HCT116 (cell line): ENCODE results near the gene IL22RA1. TPM values are rescaled to one million over a fixed set of nuclear protein-coding genes. Genes with fewer than 3 reads are reported as not detected.

ENCODE experiments used
- ATAC-seq: fragments of 200-7000 bp; cut with Tn5 transposase; 2 replicates; pipeline ENCODE4 v1.9.1; 2020; ENCODE audit warnings: mild to moderate bottlenecking, moderate library complexity
- BruUV-seq: library from RNA; stranded (reverse); fragments of 400-500 nt; replicated peaks from 2 replicates; lab custom pipeline; 2021; lab: Mats Ljungman, UMichigan
- CTCF ChIA-PET: fragments of 300-600 bp; sonication (Branson Sonifier 250); formaldehyde crosslinking; loops from one replicate; lab custom pipeline; 2021; ENCODE audit warnings: antibody characterized with exemption; lab: Charles Lee
- POLR2A ChIA-PET: fragments of 300-600, 350-600 bp; sonication (Branson Sonifier 250); formaldehyde crosslinking; loops from one replicate; lab custom pipeline; 2021; ENCODE audit warnings: antibody characterized with exemption; lab: Charles Lee
- RAD21 ChIA-PET, 2 experiments: fragments of 300-600 bp; sonication (Branson Sonifier 250); formaldehyde crosslinking; loops; one replicate each; lab custom pipeline; 2023; ENCODE audit warnings: low total read pairs in 2 of 2; ENCODE audit not compliant: uncharacterized antibody in 2 of 2, unreplicated experiment in 2 of 2, low non-redundant PET in 1 of 2; lab: Charles Lee
- DNase-seq: peaks from one replicate; pipeline ENCODE4 v3.0.0-alpha.2; 2010; ENCODE audit warnings: low read depth, low spot score
- H2AFZ ChIP-seq: fragments of 200-600 bp; shearing (Covaris generic), sonication (generic); 2 replicates; pipeline ENCODE4 v1.6.1; 2017; ENCODE audit warnings: low read depth, mixed run types, mixed read lengths, antibody characterized with exemption, low read length; ENCODE audit not compliant: poor library complexity, severe bottlenecking
- H3K27ac ChIP-seq: 2 replicates; pipeline ENCODE4 v1.5.1; 2012; ENCODE audit warnings: low read depth, low read length
- H3K27me3 ChIP-seq: fragments of 200-600 bp; sonication (generic); 2 replicates; pipeline ENCODE4 v1.6.1; 2016; ENCODE audit warnings: mixed run types, low read length, mixed read lengths; ENCODE audit not compliant: insufficient read depth
- H3K36me3 ChIP-seq, 2 experiments: fragments of 200-500 bp in 1 of 2; fragments of 200-600 bp in 1 of 2; sonication (Bioruptor generic) in 1 of 2; sonication (generic) in 1 of 2; 2 replicates each; pipeline versions ENCODE4 v1.5.1 to v1.6.1; 2014 to 2016; ENCODE audit warnings: low read length in 2 of 2, inconsistent platforms in 1 of 2, mixed read lengths in 1 of 2, mixed run types in 1 of 2; ENCODE audit not compliant: insufficient read depth in 2 of 2, control insufficient read depth in 1 of 2
- H3K4me1 ChIP-seq, 2 experiments: fragments of 200-600 bp in 1 of 2; sonication (generic) in 1 of 2; 2 replicates each; pipeline versions ENCODE4 v1.5.1 to v1.6.1; 2012 to 2017; ENCODE audit warnings: low read length in 2 of 2, inconsistent platforms in 1 of 2, mild to moderate bottlenecking in 1 of 2, mixed read lengths in 1 of 2, mixed run types in 1 of 2, moderate library complexity in 1 of 2; ENCODE audit not compliant: insufficient read depth in 2 of 2, control insufficient read depth in 1 of 2
- H3K4me2 ChIP-seq: fragments of 200-600 bp; sonication (generic); 2 replicates; pipeline ENCODE4 v1.6.1; 2017; ENCODE audit warnings: mixed run types, low read length, mixed read lengths
- H3K4me3 ChIP-seq, 2 experiments: fragments of 200-600 bp in 1 of 2; sonication (generic) in 1 of 2; replicated peaks in 1 of 2; 2 replicates each; pipeline ENCODE4 v1.5.1; 2011 to 2016; ENCODE audit warnings: low read length in 2 of 2, control low read depth in 1 of 2, low read depth in 1 of 2, mild to moderate bottlenecking in 1 of 2, mixed read lengths in 1 of 2, mixed run types in 1 of 2
- H3K79me2 ChIP-seq: fragments of 200-600 bp; sonication (generic); 2 replicates; pipeline ENCODE4 v1.6.1; 2017; ENCODE audit warnings: mild to moderate bottlenecking, mixed run types, low read length, moderate library complexity, mixed read lengths; ENCODE audit not compliant: insufficient read depth
- H3K9ac ChIP-seq: fragments of 200-600 bp; sonication (generic); 2 replicates; pipeline ENCODE4 v1.6.1; 2016; ENCODE audit warnings: low read length, mixed read lengths
- H3K9me2 ChIP-seq: fragments of 200-600 bp; sonication (generic), shearing (Covaris generic); 2 replicates; pipeline ENCODE4 v1.6.1; 2017; ENCODE audit warnings: mixed run types, mild to moderate bottlenecking, moderate library complexity; ENCODE audit not compliant: insufficient read depth
- H3K9me3 ChIP-seq, 2 experiments: fragments of 200-500 bp in 1 of 2; fragments of 200-600 bp in 1 of 2; sonication (Bioruptor generic) in 1 of 2; sonication (generic) in 1 of 2; 2 replicates each; pipeline ENCODE4 v1.6.1; 2014 to 2017; ENCODE audit warnings: low read length in 2 of 2, mixed read lengths in 2 of 2, inconsistent platforms in 1 of 2, low read depth in 1 of 2, mild to moderate bottlenecking in 1 of 2, mixed run types in 1 of 2, moderate library complexity in 1 of 2; ENCODE audit not compliant: control insufficient read depth in 1 of 2, insufficient read depth in 1 of 2
- H4K20me1 ChIP-seq: fragments of 200-600 bp; sonication (generic), shearing (Covaris generic); 2 replicates; pipeline ENCODE4 v1.6.1; 2017; ENCODE audit warnings: mixed run types, mild to moderate bottlenecking, moderate library complexity; ENCODE audit not compliant: insufficient read depth
- EGR1 ChIP-seq: IDR thresholded peaks from 2 replicates; pipeline ENCODE4 v1.6.1; 2012; ENCODE audit warnings: low read depth
- ELF1 ChIP-seq: IDR thresholded peaks from 2 replicates; pipeline ENCODE4 v1.6.1; 2012; ENCODE audit warnings: low read depth, borderline replicate concordance
- FOSL1 ChIP-seq: IDR thresholded peaks from 2 replicates; pipeline ENCODE4 v1.6.1; 2012; ENCODE audit warnings: low read depth
- RAD21 ChIP-seq: IDR thresholded peaks from 2 replicates; pipeline ENCODE4 v1.6.1; 2012; ENCODE audit warnings: low read depth, mild to moderate bottlenecking
- REST ChIP-seq: IDR thresholded peaks from 2 replicates; pipeline ENCODE4 v1.6.1; 2012; ENCODE audit warnings: low read depth
- SIN3A ChIP-seq: IDR thresholded peaks from 2 replicates; pipeline ENCODE4 v1.6.1; 2012; ENCODE audit warnings: low read depth
- SP1 ChIP-seq: IDR thresholded peaks from 2 replicates; pipeline ENCODE4 v1.6.1; 2012; ENCODE audit warnings: low read depth
- TCF7L2 ChIP-seq: IDR thresholded peaks from 2 replicates; pipeline ENCODE4 v1.7.0; 2011; ENCODE audit warnings: borderline replicate concordance, inconsistent platforms; ENCODE audit not compliant: insufficient read depth, insufficient read length; ENCODE audit errors: extremely low read depth
- YY1 ChIP-seq: IDR thresholded peaks from 2 replicates; pipeline ENCODE4 v1.6.1; 2011; ENCODE audit warnings: low read length, low read depth, moderate library complexity, mild to moderate bottlenecking; ENCODE audit not compliant: insufficient replicate concordance; ENCODE audit errors: extremely low read depth
- ZFX ChIP-seq: fragments of 450-650 bp; IDR thresholded peaks from 2 replicates; pipeline ENCODE4 v1.6.1; 2017
- ZNF274 ChIP-seq: fragments of 200-500 bp; sonication (Bioruptor generic); IDR thresholded peaks from 2 replicates; pipeline ENCODE4 v1.6.1; 2014; ENCODE audit warnings: mild to moderate bottlenecking, low read depth, low read length, inconsistent platforms
- intact Hi-C: fragments of 100-400 bp; cut with micrococcal nuclease; formaldehyde crosslinking; loops from 2 replicates; pipeline ENCODE4 v1.10.0; 2022
- total RNA-seq: library from RNA; stranded (reverse); gene quantifications from one replicate; pipeline ENCODE4 v1.2.1, GENCODE V29; 2021; ENCODE audit not compliant: unreplicated experiment
- TF ChIP-seq, protein P1 (sequence below): IDR thresholded peaks from 2 replicates; pipeline ENCODE4 v1.6.1; 2012
- TF ChIP-seq, protein P2 (sequence below), 3 experiments: fragments of 200-600 bp in 1 of 3; sonication (generic) in 1 of 3; IDR thresholded peaks in 2 of 3; conservative IDR thresholded peaks in 1 of 3; 2 replicates each; pipeline ENCODE4 v1.5.1; 2012 to 2017; ENCODE audit warnings: low read depth in 2 of 3, low read length in 2 of 3, antibody characterized with exemption in 1 of 3, borderline replicate concordance in 1 of 3, control low read depth in 1 of 3, mild to moderate bottlenecking in 1 of 3, mixed read lengths in 1 of 3, mixed run types in 1 of 3, moderate library complexity in 1 of 3; ENCODE audit not compliant: insufficient read depth in 1 of 3

The IL22RA1 gene
- total RNA-seq, 1 experiment from 2014 or later = 2.1 TPM

DNA sequence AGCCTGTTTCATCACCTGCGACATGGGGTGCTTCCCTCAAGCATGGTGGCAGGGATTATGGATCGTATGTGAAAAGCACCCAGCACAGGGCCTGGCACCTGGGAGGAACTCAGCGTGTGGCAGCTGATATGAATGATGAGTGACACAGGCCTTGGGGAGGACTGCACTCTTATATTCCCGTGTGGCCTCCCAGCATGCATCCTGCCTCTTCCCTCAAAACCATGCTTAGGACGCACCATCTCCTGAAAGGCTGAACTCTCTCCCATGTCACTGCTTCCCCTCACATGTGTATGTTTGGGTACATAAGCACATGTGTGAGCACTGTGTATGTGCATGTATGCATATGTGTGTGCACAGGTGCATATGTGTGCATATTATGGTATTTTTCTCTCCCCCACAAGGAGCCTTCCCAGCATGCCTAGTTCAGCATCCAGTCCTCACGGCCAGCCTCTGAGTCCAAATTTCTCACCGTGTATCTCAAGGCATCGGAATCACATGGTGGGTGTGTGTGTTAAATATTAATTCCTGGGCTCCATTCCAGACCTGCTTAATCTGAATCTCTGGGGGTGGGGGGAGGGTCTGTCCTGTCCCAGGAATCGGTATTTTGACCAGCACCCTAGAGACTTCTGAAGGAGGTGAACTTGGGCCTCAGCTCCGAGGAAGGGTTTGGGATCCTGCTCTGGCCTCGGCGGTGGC is 43.8 kb downstream of the IL22RA1 start:
- POLR2A ChIA-PET = no interaction called here
- no peak overlapping the region for H3K27ac ChIP-seq
- H3K4me3 ChIP-seq = no peak overlapping the region
- no peak for ATAC-seq
- no peaks in the 10 kb centered on the region for H4K20me1 ChIP-seq
- no peaks in the 10 kb centered on the region for H3K9me2 ChIP-seq
- H3K9me3 ChIP-seq = no peaks in the 10 kb centered on the region
- no peak for DNase-seq
- CTCF ChIA-PET = no interaction called here
- H3K4me2 ChIP-seq = no peak overlapping the region
- H3K4me1 ChIP-seq = no peaks in the 10 kb centered on the region
- no peaks in the 10 kb centered on the region for H3K36me3 ChIP-seq
- RAD21 ChIA-PET = no interaction called here
- no peaks in the 10 kb centered on the region for H3K79me2 ChIP-seq
- TF ChIP-seq EGR1 = no peak
- no peak for TF ChIP-seq SIN3A
- TF ChIP-seq, protein P1, sequence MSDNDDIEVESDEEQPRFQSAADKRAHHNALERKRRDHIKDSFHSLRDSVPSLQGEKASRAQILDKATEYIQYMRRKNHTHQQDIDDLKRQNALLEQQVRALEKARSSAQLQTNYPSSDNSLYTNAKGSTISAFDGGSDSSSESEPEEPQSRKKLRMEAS = no peak
- no peak for TF ChIP-seq ZNF274
- no peak for TF ChIP-seq SP1
- no peak for TF ChIP-seq FOSL1
- no peak for TF ChIP-seq ZFX
- TF ChIP-seq ELF1 = no peak
- TF ChIP-seq TCF7L2 = no peak
- TF ChIP-seq RAD21 = no peak
- BruUV-seq = no TSS peak
- H2AFZ ChIP-seq = no peak overlapping the region
- H3K27me3 ChIP-seq = no peaks in the 10 kb centered on the region
- intact Hi-C loops = no loop called here
- H3K9ac ChIP-seq = no peak overlapping the region

DNA sequence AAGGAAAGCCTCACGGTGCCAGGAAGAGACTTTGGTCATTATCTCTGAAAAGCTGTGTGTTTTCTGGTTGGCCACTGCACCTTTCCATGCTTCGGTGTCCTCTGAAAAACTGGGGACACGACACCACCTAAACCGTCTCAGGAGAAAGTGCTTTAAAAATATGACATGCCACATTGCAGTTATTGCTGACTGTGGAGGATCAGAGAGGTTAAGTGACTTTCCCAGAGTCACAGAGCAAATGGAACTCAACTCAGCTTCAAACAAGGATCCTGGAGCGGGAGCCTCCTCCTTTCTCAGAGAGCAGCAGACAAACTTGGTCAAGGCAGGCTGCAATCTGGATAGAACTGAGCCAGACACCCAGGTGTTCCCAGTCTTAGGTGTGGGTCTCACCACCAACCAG is 44.8 kb downstream of the IL22RA1 start:
- H3K79me2 ChIP-seq = no peaks in the 10 kb centered on the region
- H3K9ac ChIP-seq = no peak overlapping the region
- H3K4me2 ChIP-seq = no peak overlapping the region
- intact Hi-C loops = no loop called here
- H3K9me2 ChIP-seq = no peaks in the 10 kb centered on the region
- RAD21 ChIA-PET = no interaction called here
- no peak for TF ChIP-seq ELF1
- TF ChIP-seq SP1 = no peak
- no peak for TF ChIP-seq FOSL1
- TF ChIP-seq REST = no peak
- no peak for TF ChIP-seq YY1
- no peak for TF ChIP-seq EGR1
- no peak for TF ChIP-seq SIN3A
- TF ChIP-seq RAD21 = no peak
- TF ChIP-seq, protein P2, sequence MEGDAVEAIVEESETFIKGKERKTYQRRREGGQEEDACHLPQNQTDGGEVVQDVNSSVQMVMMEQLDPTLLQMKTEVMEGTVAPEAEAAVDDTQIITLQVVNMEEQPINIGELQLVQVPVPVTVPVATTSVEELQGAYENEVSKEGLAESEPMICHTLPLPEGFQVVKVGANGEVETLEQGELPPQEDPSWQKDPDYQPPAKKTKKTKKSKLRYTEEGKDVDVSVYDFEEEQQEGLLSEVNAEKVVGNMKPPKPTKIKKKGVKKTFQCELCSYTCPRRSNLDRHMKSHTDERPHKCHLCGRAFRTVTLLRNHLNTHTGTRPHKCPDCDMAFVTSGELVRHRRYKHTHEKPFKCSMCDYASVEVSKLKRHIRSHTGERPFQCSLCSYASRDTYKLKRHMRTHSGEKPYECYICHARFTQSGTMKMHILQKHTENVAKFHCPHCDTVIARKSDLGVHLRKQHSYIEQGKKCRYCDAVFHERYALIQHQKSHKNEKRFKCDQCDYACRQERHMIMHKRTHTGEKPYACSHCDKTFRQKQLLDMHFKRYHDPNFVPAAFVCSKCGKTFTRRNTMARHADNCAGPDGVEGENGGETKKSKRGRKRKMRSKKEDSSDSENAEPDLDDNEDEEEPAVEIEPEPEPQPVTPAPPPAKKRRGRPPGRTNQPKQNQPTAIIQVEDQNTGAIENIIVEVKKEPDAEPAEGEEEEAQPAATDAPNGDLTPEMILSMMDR (IDR thresholded peaks at IDR 0.05 in 2 of 3, conservative IDR thresholded peaks at IDR 0.05 in 1 of 3; ENCODE audit: borderline replicate concordance in 1 of 3, insufficient read depth in 1 of 3, low read depth in 2 of 3, low read length in 2 of 3) = no peak
- no peak for TF ChIP-seq ZNF274
- CTCF ChIA-PET = no interaction called here
- H2AFZ ChIP-seq = no peak overlapping the region
- no peak for DNase-seq
- BruUV-seq = no TSS peak
- POLR2A ChIA-PET = no interaction called here
- no peaks in the 10 kb centered on the region for H3K36me3 ChIP-seq
- no peaks in the 10 kb centered on the region for H3K27me3 ChIP-seq
- no peak for ATAC-seq
- H3K27ac ChIP-seq = no peak overlapping the region
- H3K4me1 ChIP-seq = no peaks in the 10 kb centered on the region
- H3K4me3 ChIP-seq = no peak overlapping the region
- H4K20me1 ChIP-seq = no peaks in the 10 kb centered on the region
- H3K9me3 ChIP-seq = no peaks in the 10 kb centered on the region
